HG02678 (cell line): ENCODE data around the gene MLXIPL.
"Not testable (repeated sequence)": the region's sequence is repeated elsewhere in the genome, so short reads cannot be mapped to it uniquely, and the experiment has no call there.

Source experiments
- ATAC-seq: cut with Tn5 transposase; IDR thresholded peaks from one replicate; pipeline ENCODE4 v1.9.1; 2021; ENCODE audit warnings: mild to moderate bottlenecking, moderate library complexity; ENCODE audit not compliant: unreplicated experiment

The MLXIPL gene

GRCh38 chr7:73646785-73647724 is 22.7 kb upstream of the MLXIPL start:
- no peak for ATAC-seq

- no peak for ATAC-seq
These were observed 21.4 kb upstream of the MLXIPL start for GRCh38 chr7:73645643-73646174.

GRCh38 chr7:73644688-73645286 is 20.5 kb upstream of the MLXIPL start:
- no peak for ATAC-seq

GRCh38 chr7:73642834-73643233 is 18.5 kb upstream of the MLXIPL start:
- ATAC-seq, result no peak

- no peak for ATAC-seq
These were observed 14.6 kb upstream of the MLXIPL start for GRCh38 chr7:73638911-73639310.

- no peak for ATAC-seq
These were observed 11.3 kb upstream of the MLXIPL start for GRCh38 chr7:73635428-73636200.

GRCh38 chr7:73633844-73634243 is 9.5 kb upstream of the MLXIPL start:
- no peak for ATAC-seq

GRCh38 chr7:73633323-73633722 is 9.0 kb upstream of the MLXIPL start:
- no peak for ATAC-seq

- no peak for ATAC-seq
These were observed 7.2 kb upstream of the MLXIPL start for GRCh38 chr7:73631558-73631957.

- ATAC-seq, result no peak
These were observed 4.2 kb upstream of the MLXIPL start for GRCh38 chr7:73628504-73628903.

- no peak for ATAC-seq
These were observed 2.5 kb upstream of the MLXIPL start for GRCh38 chr7:73626814-73627213.

- no peak for ATAC-seq
These were observed 954 bp upstream of the MLXIPL start for GRCh38 chr7:73625276-73625675.

- no peak for ATAC-seq
These were observed 313 bp upstream of the MLXIPL start for GRCh38 chr7:73624669-73625001.

GRCh38 chr7:73622909-73623797 is 1.2 kb downstream of the MLXIPL start:
- no peak for ATAC-seq

GRCh38 chr7:73622527-73622908 is 1.8 kb downstream of the MLXIPL start:
- ATAC-seq, result no peak

- ATAC-seq, result no peak
These were observed 2.9 kb downstream of the MLXIPL start for GRCh38 chr7:73621168-73622063.

- ATAC-seq, result not testable (repeated sequence)
These were observed 4.9 kb downstream of the MLXIPL start for GRCh38 chr7:73619394-73619793.

GRCh38 chr7:73618538-73618937 is 5.8 kb downstream of the MLXIPL start:
- ATAC-seq, result no peak

- not testable (repeated sequence) for ATAC-seq
These were observed 6.8 kb downstream of the MLXIPL start for GRCh38 chr7:73617520-73617919.
